Fibroblast of mammary gland (primary cell): Measurements from ENCODE around the gene CATSPER4.

Source experiments
- DNase-seq: peaks from one replicate; pipeline ENCODE4 v3.0.0-alpha.2; 2010; ENCODE audit warnings: low read depth
- H3K4me3 ChIP-seq: 2 replicates; pipeline ENCODE4 v1.5.1; 2011; ENCODE audit warnings: low read depth, mild to moderate bottlenecking, low read length, moderate library complexity; ENCODE audit not compliant: control insufficient read depth
- CTCF ChIP-seq: conservative IDR thresholded peaks from 2 replicates; pipeline ENCODE4 v1.5.1; 2011; ENCODE audit warnings: low read depth, low read length, inconsistent platforms; ENCODE audit not compliant: control insufficient read depth, insufficient read depth

CATSPER4 gene

GRCh38 chr1:26239936-26240335, 49.5 kb downstream of the CATSPER4 start:
- no peak for TF ChIP-seq CTCF
- H3K4me3 ChIP-seq, result no peak overlapping the region
- DNase-seq, result peak; percentile 5
